H1 (cell line): ENCODE data around the gene LRPPRC.

Experiments
- EGR1 ChIP-seq: IDR thresholded peaks from 2 replicates; pipeline ENCODE4 v1.6.1; 2011; ENCODE audit warnings: low read depth, low read length, borderline replicate concordance
- EZH2 ChIP-seq: fragments of 200-600 bp; sonication (generic); IDR thresholded peaks from 2 replicates; pipeline ENCODE4 v1.7.1; 2012; ENCODE audit warnings: low read depth, mild to moderate bottlenecking, moderate library complexity, low read length, inconsistent platforms; ENCODE audit not compliant: severe bottlenecking
- GABPA ChIP-seq: IDR thresholded peaks from 2 replicates; pipeline ENCODE4 v1.6.1; 2011; ENCODE audit warnings: mild to moderate bottlenecking, low read length, moderate library complexity, borderline replicate concordance; ENCODE audit not compliant: insufficient read depth
- HDAC6 ChIP-seq: IDR thresholded peaks from one replicate; pipeline ENCODE4 v1.7.1; 2012; ENCODE audit warnings: low read depth, mild to moderate bottlenecking, inconsistent platforms, low read length, moderate library complexity
- MAFK ChIP-seq: IDR thresholded peaks from 2 replicates; pipeline ENCODE4 v1.6.1; 2012; ENCODE audit warnings: low read depth, mild to moderate bottlenecking, improper control_type of control experiment, low read length
- POLR2A ChIP-seq, 2 experiments: IDR thresholded peaks; 1 replicate in 1 of 2; 2 replicates in 1 of 2; pipeline ENCODE4 v1.6.1; 2011; ENCODE audit warnings: low read depth in 2 of 2, low read length in 2 of 2, mild to moderate bottlenecking in 2 of 2; ENCODE audit errors: control extremely low read depth in 1 of 2
- POLR2AphosphoS5 ChIP-seq: IDR thresholded peaks from 2 replicates; pipeline ENCODE4 v1.6.1; 2011; ENCODE audit warnings: low read depth, low read length
- RAD21 ChIP-seq, 2 experiments: IDR thresholded peaks in 1 of 2; conservative IDR thresholded peaks in 1 of 2; 2 replicates each; pipeline ENCODE4 v1.6.1; 2011; ENCODE audit warnings: low read depth in 2 of 2, low read length in 2 of 2, improper control_type of control experiment in 1 of 2, inconsistent platforms in 1 of 2, mild to moderate bottlenecking in 1 of 2, moderate library complexity in 1 of 2
- SIN3A ChIP-seq, 2 experiments: IDR thresholded peaks in 1 of 2; conservative IDR thresholded peaks in 1 of 2; 2 replicates each; pipeline ENCODE4 v1.6.1; 2011 to 2012; ENCODE audit warnings: low read length in 2 of 2, improper control_type of control experiment in 1 of 2, low read depth in 1 of 2, mild to moderate bottlenecking in 1 of 2
- SP2 ChIP-seq: IDR thresholded peaks from 2 replicates; pipeline ENCODE4 v1.6.1; 2012; ENCODE audit warnings: mild to moderate bottlenecking, low read length, inconsistent platforms
- TAF1 ChIP-seq: IDR thresholded peaks from 2 replicates; pipeline ENCODE4 v1.6.1; 2011; ENCODE audit warnings: mild to moderate bottlenecking, low read depth, low read length
- YY1 ChIP-seq: IDR thresholded peaks from 2 replicates; pipeline ENCODE4 v1.6.1; 2011; ENCODE audit warnings: low read depth, mild to moderate bottlenecking, low read length
- TF ChIP-seq, protein P1 (sequence below), 3 experiments: IDR thresholded peaks; 1 replicate in 2 of 3; 2 replicates in 1 of 3; pipeline versions ENCODE4 v1.5.1 to v1.6.1; 2011; ENCODE audit warnings: low read length in 3 of 3, mild to moderate bottlenecking in 3 of 3, inconsistent platforms in 2 of 3, low read depth in 1 of 3, moderate library complexity in 1 of 3; ENCODE audit not compliant: insufficient read depth in 1 of 3; ENCODE audit errors: control extremely low read depth in 1 of 3

DNA sequence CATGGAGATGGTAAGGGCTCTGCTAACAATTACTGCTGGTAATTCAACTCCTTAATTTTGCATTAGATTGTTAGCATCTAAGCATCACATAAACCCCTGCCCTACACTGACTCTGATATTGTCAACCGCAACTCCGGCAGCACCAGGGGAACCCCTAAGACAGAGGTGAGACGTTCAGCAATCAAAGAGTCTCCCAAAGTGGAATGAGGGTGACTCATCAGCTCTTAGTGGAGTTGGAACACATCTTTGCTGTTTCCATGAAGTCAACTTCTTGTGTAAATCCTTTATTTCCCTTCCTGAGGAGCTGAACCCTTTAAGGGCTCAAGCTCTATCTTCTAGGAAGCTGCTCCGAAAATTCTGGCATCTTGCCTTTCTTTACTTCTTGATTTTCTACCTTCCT lies 104.9 kb downstream of the LRPPRC start:
- TF ChIP-seq RAD21 (IDR thresholded peaks at IDR 0.05 in 1 of 2, conservative IDR thresholded peaks at IDR 0.05 in 1 of 2; ENCODE audit: low read depth in 2 of 2, low read length in 2 of 2) (no peak), POLR2AphosphoS5 (no peak), POLR2A (IDR thresholded peaks at IDR 0.05; ENCODE audit: control extremely low read depth in 1 of 2, low read depth in 2 of 2, low read length in 2 of 2) (no peak), SIN3A (conservative IDR thresholded peaks at IDR 0.05 in 1 of 2, IDR thresholded peaks at IDR 0.05 in 1 of 2; ENCODE audit: low read depth in 1 of 2, low read length in 2 of 2) (no peak), SP2 (no peak), EZH2 (no peak), TAF1 (no peak), HDAC6 (no peak), MAFK (no peak), YY1 (no peak), GABPA (no peak), EGR1 (no peak)
- TF ChIP-seq, protein P1, sequence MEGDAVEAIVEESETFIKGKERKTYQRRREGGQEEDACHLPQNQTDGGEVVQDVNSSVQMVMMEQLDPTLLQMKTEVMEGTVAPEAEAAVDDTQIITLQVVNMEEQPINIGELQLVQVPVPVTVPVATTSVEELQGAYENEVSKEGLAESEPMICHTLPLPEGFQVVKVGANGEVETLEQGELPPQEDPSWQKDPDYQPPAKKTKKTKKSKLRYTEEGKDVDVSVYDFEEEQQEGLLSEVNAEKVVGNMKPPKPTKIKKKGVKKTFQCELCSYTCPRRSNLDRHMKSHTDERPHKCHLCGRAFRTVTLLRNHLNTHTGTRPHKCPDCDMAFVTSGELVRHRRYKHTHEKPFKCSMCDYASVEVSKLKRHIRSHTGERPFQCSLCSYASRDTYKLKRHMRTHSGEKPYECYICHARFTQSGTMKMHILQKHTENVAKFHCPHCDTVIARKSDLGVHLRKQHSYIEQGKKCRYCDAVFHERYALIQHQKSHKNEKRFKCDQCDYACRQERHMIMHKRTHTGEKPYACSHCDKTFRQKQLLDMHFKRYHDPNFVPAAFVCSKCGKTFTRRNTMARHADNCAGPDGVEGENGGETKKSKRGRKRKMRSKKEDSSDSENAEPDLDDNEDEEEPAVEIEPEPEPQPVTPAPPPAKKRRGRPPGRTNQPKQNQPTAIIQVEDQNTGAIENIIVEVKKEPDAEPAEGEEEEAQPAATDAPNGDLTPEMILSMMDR (IDR thresholded peaks at IDR 0.05; ENCODE audit: control extremely low read depth in 1 of 3, insufficient read depth in 1 of 3, low read depth in 1 of 3, low read length in 3 of 3), result no peak
